Peyer's patch (tissue), 4 donors: Measurements from ENCODE around the gene GTSE1. TPM values are rescaled to one million over a fixed set of nuclear protein-coding genes. Genes with fewer than 3 reads are reported as not detected.

ENCODE experiments used
- DNase-seq, 3 donors: peaks; one replicate each; pipeline ENCODE4 v3.0.0-alpha.2; 2017 to 2019
- H3K27ac ChIP-seq, 4 donors: fragments of 200-600 bp; sonication (generic); one replicate each; pipeline ENCODE4 v1.5.1; 2016 to 2019
- H3K27me3 ChIP-seq, 2 donors: fragments of 200-600 bp; sonication (generic); one replicate each; pipeline ENCODE4 v1.5.1; 2019
- H3K36me3 ChIP-seq, 3 donors: fragments of 200-600 bp; sonication (generic); one replicate each; pipeline ENCODE4 v1.5.1; 2016 to 2019
- H3K4me1 ChIP-seq, 4 donors: fragments of 200-600 bp; sonication (generic); one replicate each; pipeline ENCODE4 v1.5.1; 2016 to 2019
- H3K4me3 ChIP-seq, 4 donors: fragments of 200-600 bp; sonication (generic); 1 replicate in 3 of 4; 2 replicates in 1 of 4; pipeline ENCODE4 v1.5.1; 2016 to 2019; ENCODE audit warnings: mild to moderate bottlenecking in 1 of 4
- H3K9me3 ChIP-seq, 4 donors: fragments of 200-600 bp; sonication (generic); one replicate each; pipeline ENCODE4 v1.5.1; 2016 to 2019; ENCODE audit warnings: mild to moderate bottlenecking in 1 of 4
- POLR2A ChIP-seq, 2 donors: fragments of 450-650 bp; IDR thresholded peaks; one replicate each; pipeline ENCODE4 v1.5.1; 2017; ENCODE audit warnings: antibody characterized with exemption in 2 of 2, mild to moderate bottlenecking in 2 of 2, moderate library complexity in 2 of 2
- total RNA-seq, 4 donors: library from RNA; depleted of rRNA; stranded (reverse); fragments of >200 nt; gene quantifications; one replicate each; pipeline ENCODE4 v1.1.0, GENCODE V29; 2016
- TF ChIP-seq, protein P1 (sequence below), 6 experiments: fragments of 450-650 bp in 4 of 6; fragments of 200-600 bp in 2 of 6; sonication (generic) in 1 of 6; IDR thresholded peaks; one replicate each; pipeline ENCODE4 v1.5.1; 2017 to 2019; ENCODE audit warnings: antibody characterized with exemption in 6 of 6, mild to moderate bottlenecking in 3 of 6, moderate library complexity in 1 of 6

GTSE1 gene
- total RNA-seq, 4 donors from 2014 or later, result 2.3 to 14.9 (median 5.9) TPM

GRCh38 chr22:46272196-46272595 lies 24.5 kb upstream of the GTSE1 start:
- peak in 2 of 3 donors; percentile 31 for DNase-seq
- Histone ChIP-seq H3K27ac (no peak overlapping the region), H3K27me3 (no peaks in the 10 kb centered on the region), H3K4me3 (no peak overlapping the region), H3K36me3 (peaks cover 0 to 66% (median 0%) of the 10 kb centered on the region in 3 donors), H3K9me3 (no peaks in the 10 kb centered on the region), H3K4me1 (peaks cover 0 to 16% (median 2%) of the 10 kb centered on the region in 4 donors)
- TF ChIP-seq, protein P1, sequence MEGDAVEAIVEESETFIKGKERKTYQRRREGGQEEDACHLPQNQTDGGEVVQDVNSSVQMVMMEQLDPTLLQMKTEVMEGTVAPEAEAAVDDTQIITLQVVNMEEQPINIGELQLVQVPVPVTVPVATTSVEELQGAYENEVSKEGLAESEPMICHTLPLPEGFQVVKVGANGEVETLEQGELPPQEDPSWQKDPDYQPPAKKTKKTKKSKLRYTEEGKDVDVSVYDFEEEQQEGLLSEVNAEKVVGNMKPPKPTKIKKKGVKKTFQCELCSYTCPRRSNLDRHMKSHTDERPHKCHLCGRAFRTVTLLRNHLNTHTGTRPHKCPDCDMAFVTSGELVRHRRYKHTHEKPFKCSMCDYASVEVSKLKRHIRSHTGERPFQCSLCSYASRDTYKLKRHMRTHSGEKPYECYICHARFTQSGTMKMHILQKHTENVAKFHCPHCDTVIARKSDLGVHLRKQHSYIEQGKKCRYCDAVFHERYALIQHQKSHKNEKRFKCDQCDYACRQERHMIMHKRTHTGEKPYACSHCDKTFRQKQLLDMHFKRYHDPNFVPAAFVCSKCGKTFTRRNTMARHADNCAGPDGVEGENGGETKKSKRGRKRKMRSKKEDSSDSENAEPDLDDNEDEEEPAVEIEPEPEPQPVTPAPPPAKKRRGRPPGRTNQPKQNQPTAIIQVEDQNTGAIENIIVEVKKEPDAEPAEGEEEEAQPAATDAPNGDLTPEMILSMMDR (IDR thresholded peaks at IDR 0.05), result no peak
- no peak for TF ChIP-seq POLR2A (IDR thresholded peaks at IDR 0.05)

GRCh38 chr22:46272762-46273431 lies 23.8 kb upstream of the GTSE1 start:
- TF ChIP-seq, protein P1 (IDR thresholded peaks at IDR 0.05), result no peak
- no peak for TF ChIP-seq POLR2A (IDR thresholded peaks at IDR 0.05)
- H3K9me3 ChIP-seq, result no peaks in the 10 kb centered on the region
- H3K36me3 ChIP-seq, result peaks cover 0 to 73% (median 0%) of the 10 kb centered on the region in 3 donors
- no peak overlapping the region for H3K4me3 ChIP-seq
- H3K27me3 ChIP-seq, result no peaks in the 10 kb centered on the region
- peaks cover 0 to 14% (median 0%) of the 10 kb centered on the region in 4 donors for H3K4me1 ChIP-seq
- no peak overlapping the region for H3K27ac ChIP-seq
- DNase-seq, result peak in 2 of 3 donors; percentile 34 to 42

DNA sequence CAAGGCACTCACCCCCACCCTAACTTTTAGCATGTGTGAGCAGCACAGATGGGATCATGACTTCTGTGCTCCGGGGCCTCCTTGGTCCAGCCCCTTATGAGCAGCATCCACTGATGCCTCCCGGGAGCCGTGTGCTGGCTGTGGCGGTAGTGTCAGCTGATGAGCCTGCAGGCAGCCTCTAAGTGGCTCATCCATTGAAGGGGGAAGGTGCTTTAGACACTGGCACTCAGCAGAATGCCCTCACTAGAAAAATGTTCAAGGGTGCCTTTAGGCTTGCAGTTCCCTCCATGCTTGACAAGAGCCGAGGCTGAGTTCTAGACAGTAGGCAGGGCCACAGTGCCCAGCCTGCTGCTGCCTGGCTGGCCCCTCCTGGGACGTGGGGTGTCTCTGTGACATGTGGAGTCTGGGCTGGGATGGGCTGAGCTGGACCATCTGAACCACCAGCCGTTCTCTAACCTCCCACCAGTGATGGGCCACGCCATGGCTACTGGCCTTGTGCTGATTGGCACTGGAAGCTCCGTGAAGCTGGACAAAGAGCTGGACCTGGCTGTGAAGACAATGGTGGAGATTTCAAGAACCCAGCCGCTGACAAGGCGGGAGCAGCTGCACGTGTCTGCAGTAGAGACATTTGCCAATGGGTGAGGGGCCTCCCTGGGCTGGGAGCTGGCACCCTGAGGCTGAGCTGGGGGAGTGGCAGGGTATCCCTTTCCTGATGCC lies 23.1 kb upstream of the GTSE1 start:
- no peaks in the 10 kb centered on the region for H3K9me3 ChIP-seq
- H3K4me3 ChIP-seq, result no peak overlapping the region
- no peak for TF ChIP-seq POLR2A (IDR thresholded peaks at IDR 0.05)
- TF ChIP-seq, protein P1 (IDR thresholded peaks at IDR 0.05), result no peak
- peaks cover 0 to 9% (median 0%) of the 10 kb centered on the region in 4 donors for H3K4me1 ChIP-seq
- no peak overlapping the region for H3K27ac ChIP-seq
- DNase-seq, result peak in 2 of 3 donors; percentile 32 to 43
- H3K36me3 ChIP-seq, result peaks cover 0 to 80% (median 0%) of the 10 kb centered on the region in 3 donors
- H3K27me3 ChIP-seq, result no peaks in the 10 kb centered on the region

- H3K4me1 ChIP-seq, result peaks cover 0 to 1% (median 0%) of the 10 kb centered on the region in 4 donors
- H3K27me3 ChIP-seq, result no peaks in the 10 kb centered on the region
- H3K4me3 ChIP-seq, result no peak overlapping the region
- H3K27ac ChIP-seq, result no peak overlapping the region
- TF ChIP-seq POLR2A (IDR thresholded peaks at IDR 0.05), result no peak
- TF ChIP-seq, protein P1 (IDR thresholded peaks at IDR 0.05), result no peak
- H3K9me3 ChIP-seq, result no peaks in the 10 kb centered on the region
- DNase-seq, result peak in 2 of 3 donors; percentile 15 to 38
- H3K36me3 ChIP-seq, result peaks cover 0 to 86% (median 0%) of the 10 kb centered on the region in 3 donors
Observed at GRCh38 chr22:46274381-46274780, 22.3 kb upstream of the GTSE1 start.

DNA sequence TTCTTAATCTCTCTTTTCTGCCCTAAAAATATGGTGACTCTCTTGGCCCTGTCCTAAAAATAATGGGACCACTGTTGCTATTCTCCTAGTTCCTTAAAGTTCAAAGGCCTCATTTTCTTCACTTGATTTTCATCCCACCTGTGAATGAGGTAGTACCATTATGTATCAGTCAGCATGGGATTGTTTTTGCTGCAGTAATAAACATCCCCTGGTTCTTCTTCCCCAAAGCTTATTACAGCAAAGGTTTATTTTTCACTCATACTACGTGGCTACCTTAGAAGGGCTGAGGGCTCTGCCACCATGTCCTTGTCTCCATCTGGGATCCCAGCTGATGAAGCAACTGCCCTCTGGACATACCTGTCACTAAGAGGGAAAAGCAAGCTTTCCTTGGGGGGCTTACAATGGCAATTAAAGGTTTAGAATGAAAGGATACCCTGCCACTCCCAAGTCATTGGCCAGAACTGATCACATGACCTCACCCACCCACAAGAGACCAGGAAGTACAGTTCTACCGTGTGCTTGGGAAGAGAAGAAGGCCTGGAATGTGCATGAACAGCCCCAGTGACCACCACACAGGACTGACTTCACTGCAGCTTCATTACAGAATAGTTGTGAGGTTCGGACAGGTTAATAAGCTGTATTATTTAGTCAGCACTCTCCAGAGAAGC lies 21.1 kb upstream of the GTSE1 start:
- Histone ChIP-seq H3K4me3 (no peak overlapping the region), H3K4me1 (peaks cover 0 to 6% (median 2%) of the 10 kb centered on the region in 4 donors), H3K36me3 (peaks cover 0 to 93% (median 0%) of the 10 kb centered on the region in 3 donors), H3K9me3 (no peaks in the 10 kb centered on the region), H3K27me3 (no peaks in the 10 kb centered on the region), H3K27ac (no peak overlapping the region)
- peak in 2 of 3 donors; percentile 15 to 34 for DNase-seq
- TF ChIP-seq, protein P1 (IDR thresholded peaks at IDR 0.05), result no peak
- TF ChIP-seq POLR2A (IDR thresholded peaks at IDR 0.05), result no peak
